ENCODE data around the gene PPP4R3A.

PPP4R3A gene

DNA sequence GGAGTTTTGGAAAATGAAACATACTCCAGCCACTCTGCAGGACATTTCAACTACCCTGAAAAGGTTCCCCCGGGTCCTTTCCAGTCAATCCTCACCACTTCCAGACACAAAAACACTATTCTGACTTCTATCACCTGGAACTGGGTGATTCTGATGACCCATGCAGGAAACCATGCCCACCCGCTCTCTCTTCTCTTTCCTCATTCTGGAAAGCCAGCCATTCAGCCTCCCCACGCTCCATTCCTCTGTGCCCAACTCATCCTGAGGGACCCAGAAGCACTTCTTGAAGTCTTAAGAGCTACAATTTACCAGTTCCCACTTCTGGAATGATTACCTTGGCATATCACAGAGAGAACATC lies 95.7 kb downstream of the PPP4R3A start:
- no peaks in the 10 kb centered on the region for H3K27me3 ChIP-seq (ENCODE audit: insufficient read depth, low read length, poor library complexity)
- peaks cover 14% of the 10 kb centered on the region for H3K4me1 ChIP-seq (ENCODE audit: control insufficient read depth, low read depth, low read length)
- H3K9ac ChIP-seq (ENCODE audit: low read length), result no peak overlapping the region
- no peak overlapping the region for H4K8ac ChIP-seq (ENCODE audit: low read depth, low read length)
- H3K79me1 ChIP-seq (ENCODE audit: low read length), result peaks cover 13% of the 10 kb centered on the region
- DNase-seq, result no peak
- H2AK5ac ChIP-seq (ENCODE audit: low read length), result no peak overlapping the region
- H3K56ac ChIP-seq (ENCODE audit: low read length), result peak overlapping the region; percentile 31
- H3K79me2 ChIP-seq (ENCODE audit: control insufficient read depth, insufficient read depth, low read length), result peaks cover 46% of the 10 kb centered on the region
- no peak overlapping the region for H3K18ac ChIP-seq (ENCODE audit: low read length)
- H2BK120ac ChIP-seq (ENCODE audit: low read depth, low read length), result no peak overlapping the region
- no peaks in the 10 kb centered on the region for H3K36me3 ChIP-seq (ENCODE audit: control insufficient read depth, insufficient read depth, low read length)
- H2BK15ac ChIP-seq (replicated peaks; ENCODE audit: low read depth), result no peak overlapping the region
- H2BK5ac ChIP-seq (ENCODE audit: low read length), result no peak overlapping the region
- no peak overlapping the region for H3K4me3 ChIP-seq (ENCODE audit: low read length)
- no peak overlapping the region for H3K4ac ChIP-seq (ENCODE audit: low read depth, low read length)
- H3K23ac ChIP-seq (ENCODE audit: low read length), result no peak overlapping the region
- WGBS (ENCODE audit: extremely low coverage, insufficient coverage, low lambda C conversion rate), result no CpG with 5 or more reads among the region's 3 CpGs
- no peak overlapping the region for H3K27ac ChIP-seq (ENCODE audit: low read depth, low read length)
- no peak overlapping the region for H3K4me2 ChIP-seq (ENCODE audit: low read length)
- H4K5ac ChIP-seq (ENCODE audit: low read length), result no peak overlapping the region

DNA sequence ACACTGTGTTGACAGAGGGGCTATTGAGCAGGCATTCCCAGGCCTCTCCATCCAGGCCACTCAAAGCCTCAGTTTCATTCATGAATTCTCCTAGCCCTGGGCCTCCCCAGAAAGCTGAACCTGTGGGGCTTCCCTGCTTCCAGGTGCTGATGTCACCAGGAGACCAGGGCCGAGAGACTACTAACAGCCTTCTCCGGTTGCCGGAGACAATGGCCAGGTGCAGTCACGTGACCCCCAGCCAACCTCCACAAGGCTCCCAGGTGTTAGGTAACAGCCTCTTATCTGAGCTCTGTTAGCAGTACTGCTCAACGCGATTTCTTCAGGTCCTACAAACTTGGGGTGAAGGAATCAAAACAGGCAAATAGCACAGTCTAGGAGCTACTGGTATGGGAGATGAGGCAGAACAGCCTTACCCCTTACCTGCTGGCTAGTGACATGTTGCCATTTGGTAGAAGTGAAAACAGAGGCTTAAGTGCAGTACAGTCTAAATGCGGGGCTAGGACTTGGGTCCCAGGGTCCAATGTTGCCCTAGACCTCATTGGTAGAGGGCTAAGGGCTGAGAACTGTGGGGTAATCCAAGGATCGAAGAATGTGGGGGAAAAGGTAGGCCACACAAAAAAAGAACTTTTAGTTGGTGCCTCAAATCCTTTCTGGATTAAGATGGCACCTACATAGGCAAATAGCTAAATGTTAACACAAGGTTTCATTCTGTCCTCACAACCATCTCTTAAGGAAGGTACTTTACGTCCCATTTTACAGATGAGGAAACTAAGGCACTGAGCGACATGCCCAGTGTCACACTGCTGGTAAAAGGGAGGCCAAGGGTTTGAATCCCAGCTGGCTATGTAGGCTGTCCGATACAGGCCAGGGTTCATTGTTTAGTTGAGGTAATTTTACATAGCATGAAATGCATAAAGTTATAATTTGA lies 96.3 kb downstream of the PPP4R3A start:
- no peak overlapping the region for H2BK15ac ChIP-seq (replicated peaks; ENCODE audit: low read depth)
- no peak overlapping the region for H3K4me3 ChIP-seq (ENCODE audit: low read length)
- H3K79me1 ChIP-seq (ENCODE audit: low read length), result peaks cover 13% of the 10 kb centered on the region
- no peak overlapping the region for H3K4ac ChIP-seq (ENCODE audit: low read depth, low read length)
- H2BK120ac ChIP-seq (ENCODE audit: low read depth, low read length), result no peak overlapping the region
- H3K9ac ChIP-seq (ENCODE audit: low read length), result peak overlapping the region; percentile 30
- peak overlapping the region; percentile 1 for H3K4me2 ChIP-seq (ENCODE audit: low read length)
- H2BK5ac ChIP-seq (ENCODE audit: low read length), result no peak overlapping the region
- no peak overlapping the region for H4K8ac ChIP-seq (ENCODE audit: low read depth, low read length)
- DNase-seq, result peak; percentile 95
- H3K56ac ChIP-seq (ENCODE audit: low read length), result peak overlapping the region; percentile 73
- no peak overlapping the region for H2AK5ac ChIP-seq (ENCODE audit: low read length)
- H3K18ac ChIP-seq (ENCODE audit: low read length), result no peak overlapping the region
- WGBS (ENCODE audit: extremely low coverage, insufficient coverage, low lambda C conversion rate), result no CpG with 5 or more reads among the region's 11 CpGs
- no peaks in the 10 kb centered on the region for H3K27me3 ChIP-seq (ENCODE audit: insufficient read depth, low read length, poor library complexity)
- H3K36me3 ChIP-seq (ENCODE audit: control insufficient read depth, insufficient read depth, low read length), result no peaks in the 10 kb centered on the region
- H4K5ac ChIP-seq (ENCODE audit: low read length), result no peak overlapping the region
- peaks cover 49% of the 10 kb centered on the region for H3K79me2 ChIP-seq (ENCODE audit: control insufficient read depth, insufficient read depth, low read length)
- no peak overlapping the region for H3K27ac ChIP-seq (ENCODE audit: low read depth, low read length)
- H3K23ac ChIP-seq (ENCODE audit: low read length), result no peak overlapping the region
- peaks cover 14% of the 10 kb centered on the region for H3K4me1 ChIP-seq (ENCODE audit: control insufficient read depth, low read depth, low read length)

DNA sequence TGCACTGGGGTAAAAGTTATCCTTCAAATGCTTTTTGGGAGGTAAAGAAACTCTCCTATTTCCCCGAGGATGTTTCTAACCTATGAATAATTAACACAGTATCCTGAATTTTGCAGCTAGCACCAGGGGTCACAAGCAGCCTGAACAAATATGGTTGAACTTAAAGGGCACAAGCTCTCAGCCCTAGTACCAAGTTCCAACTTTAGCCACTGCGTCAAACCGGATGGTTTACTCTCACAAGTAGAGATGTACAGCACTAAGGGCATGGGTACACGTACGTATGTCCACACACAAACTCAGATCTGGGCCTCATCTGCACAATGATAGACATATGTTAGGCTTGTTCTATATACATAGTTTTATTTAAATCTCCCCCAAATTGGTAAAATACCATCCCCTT lies 97.2 kb downstream of the PPP4R3A start:
- Histone ChIP-seq H4K8ac (ENCODE audit: low read depth, low read length) (no peak overlapping the region), H4K5ac (ENCODE audit: low read length) (no peak overlapping the region), H3K9ac (ENCODE audit: low read length) (no peak overlapping the region), H3K4me1 (ENCODE audit: control insufficient read depth, low read depth, low read length) (peaks cover 14% of the 10 kb centered on the region), H3K27ac (ENCODE audit: low read depth, low read length) (no peak overlapping the region), H3K23ac (ENCODE audit: low read length) (no peak overlapping the region), H2BK15ac (replicated peaks; ENCODE audit: low read depth) (no peak overlapping the region), H3K4ac (ENCODE audit: low read depth, low read length) (no peak overlapping the region), H3K79me2 (ENCODE audit: control insufficient read depth, insufficient read depth, low read length) (peaks cover 57% of the 10 kb centered on the region), H2AK5ac (ENCODE audit: low read length) (no peak overlapping the region), H2BK5ac (ENCODE audit: low read length) (no peak overlapping the region), H3K4me3 (ENCODE audit: low read length) (no peak overlapping the region), H3K27me3 (ENCODE audit: insufficient read depth, low read length, poor library complexity) (no peaks in the 10 kb centered on the region), H2BK120ac (ENCODE audit: low read depth, low read length) (no peak overlapping the region), H3K56ac (ENCODE audit: low read length) (peak overlapping the region; percentile 51), H3K79me1 (ENCODE audit: low read length) (peaks cover 19% of the 10 kb centered on the region), H3K36me3 (ENCODE audit: control insufficient read depth, insufficient read depth, low read length) (peaks cover 3% of the 10 kb centered on the region), H3K18ac (ENCODE audit: low read length) (no peak overlapping the region), H3K4me2 (ENCODE audit: low read length) (no peak overlapping the region)
- no CpG with 5 or more reads among the region's 5 CpGs for WGBS (ENCODE audit: extremely low coverage, insufficient coverage, low lambda C conversion rate)
- no peak for DNase-seq

DNA sequence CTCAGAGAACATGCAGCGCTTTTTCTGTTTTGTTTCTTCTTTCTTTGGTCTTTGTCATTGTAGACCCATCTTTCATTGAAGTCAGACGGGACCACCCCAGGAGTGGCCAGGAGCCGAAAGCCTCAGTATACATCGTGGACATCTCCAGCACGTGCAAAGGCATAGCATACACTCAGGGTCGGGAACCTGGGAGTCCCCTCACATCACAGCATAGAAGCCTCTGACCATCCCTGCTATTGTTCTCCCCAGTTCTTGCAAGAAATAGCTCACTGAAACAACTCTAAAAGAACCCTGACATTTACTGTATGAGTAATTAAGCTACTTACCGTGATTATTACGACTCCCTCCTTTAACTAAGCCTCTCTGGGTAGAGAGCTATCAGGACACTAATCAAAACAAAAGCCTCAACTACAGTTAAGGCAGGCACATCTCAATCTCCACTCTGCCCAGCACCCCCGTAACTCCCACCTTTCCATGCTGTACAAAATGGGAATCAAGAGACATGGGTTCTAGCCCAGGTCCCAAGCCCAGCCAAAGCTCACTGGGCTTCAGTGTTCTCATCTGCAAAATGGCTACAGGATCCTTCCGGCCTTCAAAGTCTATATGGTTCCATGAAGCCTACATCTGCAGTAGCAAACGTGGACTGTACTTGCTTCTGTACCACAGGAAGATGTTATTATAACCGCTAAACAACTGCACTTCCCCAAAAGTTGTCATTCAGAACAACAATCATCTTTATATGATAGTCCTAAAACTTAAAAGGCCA lies 99.2 kb downstream of the PPP4R3A start:
- Histone ChIP-seq H3K4me1 (ENCODE audit: control insufficient read depth, low read depth, low read length) (peaks cover 10% of the 10 kb centered on the region), H3K56ac (ENCODE audit: low read length) (peak overlapping the region; percentile 49), H3K36me3 (ENCODE audit: control insufficient read depth, insufficient read depth, low read length) (peaks cover 4% of the 10 kb centered on the region), H4K8ac (ENCODE audit: low read depth, low read length) (no peak overlapping the region), H4K5ac (ENCODE audit: low read length) (no peak overlapping the region), H2BK5ac (ENCODE audit: low read length) (no peak overlapping the region), H2AK5ac (ENCODE audit: low read length) (no peak overlapping the region), H2BK120ac (ENCODE audit: low read depth, low read length) (no peak overlapping the region), H3K79me2 (ENCODE audit: control insufficient read depth, insufficient read depth, low read length) (peaks cover 64% of the 10 kb centered on the region), H2BK15ac (replicated peaks; ENCODE audit: low read depth) (no peak overlapping the region), H3K4ac (ENCODE audit: low read depth, low read length) (no peak overlapping the region), H3K4me2 (ENCODE audit: low read length) (no peak overlapping the region), H3K79me1 (ENCODE audit: low read length) (peaks cover 19% of the 10 kb centered on the region), H3K27ac (ENCODE audit: low read depth, low read length) (no peak overlapping the region), H3K4me3 (ENCODE audit: low read length) (no peak overlapping the region), H3K18ac (ENCODE audit: low read length) (no peak overlapping the region), H3K23ac (ENCODE audit: low read length) (peak overlapping the region; percentile 66), H3K27me3 (ENCODE audit: insufficient read depth, low read length, poor library complexity) (no peaks in the 10 kb centered on the region), H3K9ac (ENCODE audit: low read length) (no peak overlapping the region)
- DNase-seq, result no peak
- no CpG with 5 or more reads among the region's 12 CpGs for WGBS (ENCODE audit: extremely low coverage, insufficient coverage, low lambda C conversion rate)

DNA sequence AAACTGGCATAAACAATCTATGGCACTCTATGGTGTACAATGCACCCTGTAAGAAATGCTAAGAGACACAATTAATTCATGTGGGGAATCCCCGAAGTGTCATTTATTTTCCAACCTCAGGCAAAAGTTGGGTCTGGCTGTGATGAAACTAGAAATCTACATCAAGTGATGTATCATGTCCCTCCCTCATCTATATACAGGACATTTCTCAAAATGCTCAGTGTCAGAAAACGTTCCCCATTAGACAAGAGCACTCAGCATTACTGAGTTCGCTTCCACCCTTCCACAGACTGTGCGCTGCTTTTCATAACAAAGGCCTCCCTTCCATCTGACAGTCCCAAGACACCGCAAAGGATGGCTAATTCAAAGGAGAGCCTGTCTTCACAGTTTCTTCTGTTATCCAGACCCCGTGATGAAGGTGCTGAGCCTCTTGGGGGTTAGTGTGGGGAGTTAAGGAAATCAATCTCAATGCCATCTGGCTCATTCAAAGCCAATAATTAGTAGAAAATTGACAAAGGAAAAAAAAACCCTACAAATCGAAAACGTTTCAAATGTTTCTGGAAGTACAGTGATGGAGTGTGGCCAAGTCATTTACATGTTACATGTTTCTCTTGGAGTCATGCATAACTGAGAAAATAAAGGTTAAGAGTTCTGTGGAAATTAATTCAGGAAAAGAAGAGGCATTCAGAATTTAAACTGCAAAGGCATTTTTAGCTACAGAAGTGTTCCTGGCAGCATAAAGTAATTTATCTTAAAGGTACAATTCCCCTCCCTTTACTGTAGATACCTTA lies 100.0 kb downstream of the PPP4R3A start:
- H3K23ac ChIP-seq (ENCODE audit: low read length), result no peak overlapping the region
- H3K56ac ChIP-seq (ENCODE audit: low read length), result no peak overlapping the region
- H2BK15ac ChIP-seq (replicated peaks; ENCODE audit: low read depth), result no peak overlapping the region
- DNase-seq, result no peak
- H3K27ac ChIP-seq (ENCODE audit: low read depth, low read length), result no peak overlapping the region
- peaks cover 20% of the 10 kb centered on the region for H3K79me1 ChIP-seq (ENCODE audit: low read length)
- no peak overlapping the region for H3K4me3 ChIP-seq (ENCODE audit: low read length)
- H3K79me2 ChIP-seq (ENCODE audit: control insufficient read depth, insufficient read depth, low read length), result peaks cover 68% of the 10 kb centered on the region
- no peak overlapping the region for H2BK5ac ChIP-seq (ENCODE audit: low read length)
- H3K27me3 ChIP-seq (ENCODE audit: insufficient read depth, low read length, poor library complexity), result no peaks in the 10 kb centered on the region
- no peak overlapping the region for H3K18ac ChIP-seq (ENCODE audit: low read length)
- H2BK120ac ChIP-seq (ENCODE audit: low read depth, low read length), result no peak overlapping the region
- H3K4me1 ChIP-seq (ENCODE audit: control insufficient read depth, low read depth, low read length), result peaks cover 8% of the 10 kb centered on the region
- WGBS (ENCODE audit: extremely low coverage, insufficient coverage, low lambda C conversion rate), result no CpG with 5 or more reads among the region's 8 CpGs
- no peak overlapping the region for H3K4ac ChIP-seq (ENCODE audit: low read depth, low read length)
- no peak overlapping the region for H4K5ac ChIP-seq (ENCODE audit: low read length)
- no peak overlapping the region for H2AK5ac ChIP-seq (ENCODE audit: low read length)
- H3K4me2 ChIP-seq (ENCODE audit: low read length), result no peak overlapping the region
- no peak overlapping the region for H3K9ac ChIP-seq (ENCODE audit: low read length)
- no peak overlapping the region for H4K8ac ChIP-seq (ENCODE audit: low read depth, low read length)
- peaks cover 4% of the 10 kb centered on the region for H3K36me3 ChIP-seq (ENCODE audit: control insufficient read depth, insufficient read depth, low read length)

Measured in mesendoderm (in vitro differentiated cells).